ENCODE results near the gene ARHGEF10L. TPM values are rescaled to one million over a fixed set of nuclear protein-coding genes. Genes with fewer than 3 reads are reported as not detected.

Gene ARHGEF10L
- total RNA-seq, 1 donor = 39.1 TPM

DNA sequence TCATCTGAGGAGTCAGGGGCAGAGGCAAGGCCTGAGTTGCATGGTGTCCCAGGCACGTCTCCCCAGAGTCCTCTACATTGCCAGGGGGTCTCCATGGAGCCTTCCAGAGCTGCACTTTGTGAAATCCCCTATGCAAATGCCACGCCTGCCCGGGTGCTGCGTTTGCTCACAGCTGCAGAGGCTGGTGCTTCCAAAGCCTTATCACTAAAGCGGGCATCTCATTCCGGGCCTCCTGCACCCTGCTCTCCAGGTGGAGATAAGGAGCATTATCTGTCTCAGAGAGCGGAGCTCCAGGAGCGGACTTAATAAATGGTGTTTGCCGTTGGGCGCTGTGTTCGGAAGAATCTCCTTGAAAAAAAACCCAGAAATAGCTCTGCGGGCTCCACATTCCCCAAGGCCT is 189.8 kb downstream of the ARHGEF10L start:
- Histone ChIP-seq H3K27me3 (ENCODE audit: insufficient read depth, low read length) (no peaks in the 10 kb centered on the region), H2AFZ (ENCODE audit: low read length) (no peak overlapping the region), H3K4me1 (ENCODE audit: insufficient read depth, low read length) (peaks cover 3% of the 10 kb centered on the region), H3K27ac (ENCODE audit: low read depth, low read length) (no peak overlapping the region), H4K20me1 (ENCODE audit: insufficient read depth, low read length) (no peaks in the 10 kb centered on the region), H3K4me3 (ENCODE audit: insufficient read depth, low read length) (no peak overlapping the region), H3K9me3 (ENCODE audit: low read depth, low read length) (no peaks in the 10 kb centered on the region), H3K79me2 (ENCODE audit: insufficient read depth, low read length) (no peaks in the 10 kb centered on the region), H3K36me3 (ENCODE audit: insufficient read depth, low read length) (no peaks in the 10 kb centered on the region), H3K4me2 (ENCODE audit: insufficient read depth, low read length) (no peak overlapping the region)
- DNase-seq (ENCODE audit: insufficient read length, low spot score, missing footprints) = no peak
- TF ChIP-seq, protein P1, sequence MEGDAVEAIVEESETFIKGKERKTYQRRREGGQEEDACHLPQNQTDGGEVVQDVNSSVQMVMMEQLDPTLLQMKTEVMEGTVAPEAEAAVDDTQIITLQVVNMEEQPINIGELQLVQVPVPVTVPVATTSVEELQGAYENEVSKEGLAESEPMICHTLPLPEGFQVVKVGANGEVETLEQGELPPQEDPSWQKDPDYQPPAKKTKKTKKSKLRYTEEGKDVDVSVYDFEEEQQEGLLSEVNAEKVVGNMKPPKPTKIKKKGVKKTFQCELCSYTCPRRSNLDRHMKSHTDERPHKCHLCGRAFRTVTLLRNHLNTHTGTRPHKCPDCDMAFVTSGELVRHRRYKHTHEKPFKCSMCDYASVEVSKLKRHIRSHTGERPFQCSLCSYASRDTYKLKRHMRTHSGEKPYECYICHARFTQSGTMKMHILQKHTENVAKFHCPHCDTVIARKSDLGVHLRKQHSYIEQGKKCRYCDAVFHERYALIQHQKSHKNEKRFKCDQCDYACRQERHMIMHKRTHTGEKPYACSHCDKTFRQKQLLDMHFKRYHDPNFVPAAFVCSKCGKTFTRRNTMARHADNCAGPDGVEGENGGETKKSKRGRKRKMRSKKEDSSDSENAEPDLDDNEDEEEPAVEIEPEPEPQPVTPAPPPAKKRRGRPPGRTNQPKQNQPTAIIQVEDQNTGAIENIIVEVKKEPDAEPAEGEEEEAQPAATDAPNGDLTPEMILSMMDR (IDR thresholded peaks at IDR 0.05; ENCODE audit: extremely low read depth, low read depth, low read length) = no peak

DNA sequence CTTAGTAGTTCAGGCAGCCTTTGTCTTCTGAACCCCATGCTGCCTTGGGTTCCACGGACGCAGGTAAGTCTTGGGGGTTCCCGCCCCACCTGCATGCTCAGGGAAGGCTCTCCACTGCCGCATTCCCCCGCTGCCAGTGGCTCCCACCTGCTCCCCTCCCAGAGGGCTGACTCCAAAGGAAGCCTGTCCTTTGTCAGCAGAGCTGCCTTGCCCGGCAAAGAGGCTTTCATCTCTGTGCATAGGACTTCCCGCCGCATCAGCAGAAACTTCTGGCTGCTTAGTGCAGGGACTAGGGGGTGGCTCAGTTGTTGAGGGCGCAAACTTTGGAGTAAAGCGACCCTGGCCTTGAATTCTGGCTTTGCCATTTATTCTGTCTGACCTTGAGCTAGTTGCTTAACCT is 190.4 kb downstream of the ARHGEF10L start:
- Histone ChIP-seq H3K4me2 (ENCODE audit: insufficient read depth, low read length) (no peak overlapping the region), H3K4me3 (ENCODE audit: insufficient read depth, low read length) (no peak overlapping the region), H2AFZ (ENCODE audit: low read length) (no peak overlapping the region), H4K20me1 (ENCODE audit: insufficient read depth, low read length) (no peaks in the 10 kb centered on the region), H3K79me2 (ENCODE audit: insufficient read depth, low read length) (no peaks in the 10 kb centered on the region), H3K27me3 (ENCODE audit: insufficient read depth, low read length) (no peaks in the 10 kb centered on the region), H3K9me3 (ENCODE audit: low read depth, low read length) (no peaks in the 10 kb centered on the region), H3K36me3 (ENCODE audit: insufficient read depth, low read length) (no peaks in the 10 kb centered on the region), H3K4me1 (ENCODE audit: insufficient read depth, low read length) (peaks cover 3% of the 10 kb centered on the region), H3K27ac (ENCODE audit: low read depth, low read length) (no peak overlapping the region)
- DNase-seq (ENCODE audit: insufficient read length, low spot score, missing footprints) = no peak
- TF ChIP-seq, protein P1 (IDR thresholded peaks at IDR 0.05; ENCODE audit: extremely low read depth, low read depth, low read length) = no peak

DNA sequence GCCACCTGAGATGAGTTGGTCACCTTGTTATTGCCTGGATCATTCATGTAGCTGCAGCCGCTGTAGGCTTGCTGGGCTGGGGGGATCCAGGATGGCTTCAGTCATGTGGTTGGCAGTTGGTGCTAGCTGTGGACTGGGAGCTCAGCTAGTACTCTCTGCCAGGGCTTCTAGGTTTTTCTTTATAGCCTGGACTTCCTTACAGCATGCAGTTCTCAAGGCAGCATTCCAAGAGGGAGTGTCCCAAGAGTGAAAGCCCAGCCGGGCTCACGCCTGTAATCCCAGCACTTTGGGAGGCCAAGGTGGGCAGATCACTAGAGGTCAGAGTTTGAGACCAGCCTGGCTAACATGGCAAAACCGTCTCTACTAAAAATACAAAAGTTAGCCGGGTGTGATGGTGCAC is 192.0 kb downstream of the ARHGEF10L start:
- H3K27me3 ChIP-seq (ENCODE audit: insufficient read depth, low read length) = no peaks in the 10 kb centered on the region
- no peaks in the 10 kb centered on the region for H4K20me1 ChIP-seq (ENCODE audit: insufficient read depth, low read length)
- H3K9me3 ChIP-seq (ENCODE audit: low read depth, low read length) = no peaks in the 10 kb centered on the region
- no peak overlapping the region for H3K27ac ChIP-seq (ENCODE audit: low read depth, low read length)
- DNase-seq (ENCODE audit: insufficient read length, low spot score, missing footprints) = no peak
- no peaks in the 10 kb centered on the region for H3K36me3 ChIP-seq (ENCODE audit: insufficient read depth, low read length)
- peaks cover 3% of the 10 kb centered on the region for H3K4me1 ChIP-seq (ENCODE audit: insufficient read depth, low read length)
- no peaks in the 10 kb centered on the region for H3K79me2 ChIP-seq (ENCODE audit: insufficient read depth, low read length)
- no peak overlapping the region for H2AFZ ChIP-seq (ENCODE audit: low read length)
- TF ChIP-seq, protein P1 (IDR thresholded peaks at IDR 0.05; ENCODE audit: extremely low read depth, low read depth, low read length) = no peak
- no peak overlapping the region for H3K4me3 ChIP-seq (ENCODE audit: insufficient read depth, low read length)
- H3K4me2 ChIP-seq (ENCODE audit: insufficient read depth, low read length) = no peak overlapping the region

DNA sequence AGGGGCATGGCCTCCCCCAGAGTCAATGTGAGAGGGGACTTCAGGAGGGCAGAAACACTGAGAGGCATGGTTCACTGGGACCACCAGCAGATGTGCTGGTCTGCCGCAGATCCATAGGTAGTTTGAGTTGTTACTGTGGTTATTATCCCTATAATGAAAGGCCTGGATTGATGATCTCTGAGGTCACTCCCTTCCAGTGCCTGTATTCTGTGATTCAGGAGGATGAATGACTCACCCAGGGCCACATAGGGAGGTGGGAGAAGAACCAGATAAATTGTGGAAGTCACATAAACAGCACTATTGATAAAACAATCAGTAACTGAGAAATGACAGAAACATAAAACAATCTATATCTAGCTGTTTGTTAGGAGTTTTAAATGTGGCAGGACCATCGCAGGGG is 193.0 kb downstream of the ARHGEF10L start:
- TF ChIP-seq, protein P1 (IDR thresholded peaks at IDR 0.05; ENCODE audit: extremely low read depth, low read depth, low read length) = no peak
- Histone ChIP-seq H3K36me3 (ENCODE audit: insufficient read depth, low read length) (no peaks in the 10 kb centered on the region), H3K79me2 (ENCODE audit: insufficient read depth, low read length) (no peaks in the 10 kb centered on the region), H3K4me2 (ENCODE audit: insufficient read depth, low read length) (no peak overlapping the region), H4K20me1 (ENCODE audit: insufficient read depth, low read length) (no peaks in the 10 kb centered on the region), H3K4me3 (ENCODE audit: insufficient read depth, low read length) (no peak overlapping the region), H3K27me3 (ENCODE audit: insufficient read depth, low read length) (no peaks in the 10 kb centered on the region), H3K4me1 (ENCODE audit: insufficient read depth, low read length) (peaks cover 3% of the 10 kb centered on the region), H2AFZ (ENCODE audit: low read length) (no peak overlapping the region), H3K27ac (ENCODE audit: low read depth, low read length) (no peak overlapping the region), H3K9me3 (ENCODE audit: low read depth, low read length) (no peaks in the 10 kb centered on the region)
- DNase-seq (ENCODE audit: insufficient read length, low spot score, missing footprints) = peak; percentile 92
